ENCODE measurements around the gene RHOC. TPM values are rescaled to one million over a fixed set of nuclear protein-coding genes. Genes with fewer than 3 reads are reported as not detected.
"Not testable (repeated sequence)": the region's sequence is repeated elsewhere in the genome, so short reads cannot be mapped to it uniquely, and the experiment has no call there.

Gene RHOC
- polyA plus RNA-seq, 2 donors = 53.0 to 89.5 TPM

DNA sequence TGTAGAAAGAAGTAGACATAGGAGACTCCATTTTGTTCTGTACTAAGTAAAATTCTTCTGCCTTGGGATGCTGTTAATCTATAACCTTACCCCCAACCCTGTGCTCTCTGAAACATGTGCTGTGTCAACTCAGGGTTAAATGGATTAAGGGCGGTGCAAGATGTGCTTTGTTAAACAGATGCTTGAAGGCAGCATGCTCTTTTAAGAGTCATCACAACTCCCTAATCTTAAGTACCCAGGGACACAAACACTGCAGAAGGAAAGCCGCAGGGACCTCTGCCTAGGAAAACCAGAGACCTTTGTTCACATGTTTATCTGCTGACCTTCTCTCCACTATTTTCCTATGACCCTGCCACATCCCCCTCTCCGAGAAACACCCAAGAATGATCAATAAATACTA, 22.1 kb upstream of the RHOC start:
- not testable (repeated sequence) for H3K36me3 ChIP-seq (ENCODE audit: control insufficient read depth in 2 of 2, insufficient read depth in 2 of 2, low read length in 1 of 2); H3K27ac ChIP-seq (ENCODE audit: low read depth in 2 of 2, low read length in 1 of 2); H3K27me3 ChIP-seq (ENCODE audit: control insufficient read depth in 1 of 2, insufficient read depth in 2 of 2, low read length in 2 of 2); H3K4me1 ChIP-seq (ENCODE audit: control insufficient read depth in 2 of 2, insufficient read depth in 2 of 2, low read length in 1 of 2); H3K4me3 ChIP-seq (ENCODE audit: low read depth in 1 of 2, low read length in 2 of 2); H3K9me3 ChIP-seq (ENCODE audit: control insufficient read depth in 2 of 2, insufficient read depth in 1 of 2, low read depth in 1 of 2, low read length in 1 of 2)
- WGBS, 2 donors = 73 to 81% methylated on average over 3 of the region's 3 CpGs

DNA sequence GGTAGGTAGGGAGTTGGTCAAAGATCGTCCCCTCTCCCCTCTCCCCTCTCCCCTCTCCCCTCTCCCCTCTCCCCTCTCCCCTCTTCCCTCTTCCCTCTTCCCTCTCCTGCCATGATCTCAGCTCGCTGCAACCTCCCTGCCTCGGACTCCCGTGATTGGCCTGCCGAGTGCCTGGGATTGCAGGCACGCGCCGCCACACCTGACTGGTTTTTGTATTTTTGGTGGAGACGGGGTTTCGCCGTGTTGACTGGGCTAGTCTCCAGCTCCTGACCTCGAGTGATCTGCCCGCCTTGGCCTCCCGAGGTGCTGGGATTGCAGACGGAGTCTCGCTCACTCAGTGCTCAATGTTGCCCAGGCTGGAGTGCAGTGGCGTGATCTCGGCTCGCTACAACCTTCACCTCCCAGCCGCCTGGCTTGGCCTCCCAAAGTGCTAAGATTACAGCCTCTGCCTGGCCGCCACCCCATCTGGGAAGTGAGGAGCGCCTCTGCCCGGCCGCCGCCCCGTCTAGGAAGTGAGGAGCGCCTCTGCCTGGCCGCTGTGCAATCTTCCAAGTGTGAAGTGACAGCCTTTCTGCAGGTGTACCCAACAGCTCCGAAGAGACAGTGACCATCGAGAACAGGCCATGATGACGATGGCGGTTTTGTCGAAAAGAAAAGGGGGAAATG, 21.5 kb upstream of the RHOC start:
- 93 to 94% methylated on average over 32 to 33 of the region's 33 CpGs for WGBS, 2 donors
- not testable (repeated sequence) for H3K9me3 ChIP-seq (ENCODE audit: control insufficient read depth in 2 of 2, insufficient read depth in 1 of 2, low read depth in 1 of 2, low read length in 1 of 2); H3K4me3 ChIP-seq (ENCODE audit: low read depth in 1 of 2, low read length in 2 of 2); H3K27ac ChIP-seq (ENCODE audit: low read depth in 2 of 2, low read length in 1 of 2); H3K4me1 ChIP-seq (ENCODE audit: control insufficient read depth in 2 of 2, insufficient read depth in 2 of 2, low read length in 1 of 2); H3K27me3 ChIP-seq (ENCODE audit: control insufficient read depth in 1 of 2, insufficient read depth in 2 of 2, low read length in 2 of 2); H3K36me3 ChIP-seq (ENCODE audit: control insufficient read depth in 2 of 2, insufficient read depth in 2 of 2, low read length in 1 of 2)

DNA sequence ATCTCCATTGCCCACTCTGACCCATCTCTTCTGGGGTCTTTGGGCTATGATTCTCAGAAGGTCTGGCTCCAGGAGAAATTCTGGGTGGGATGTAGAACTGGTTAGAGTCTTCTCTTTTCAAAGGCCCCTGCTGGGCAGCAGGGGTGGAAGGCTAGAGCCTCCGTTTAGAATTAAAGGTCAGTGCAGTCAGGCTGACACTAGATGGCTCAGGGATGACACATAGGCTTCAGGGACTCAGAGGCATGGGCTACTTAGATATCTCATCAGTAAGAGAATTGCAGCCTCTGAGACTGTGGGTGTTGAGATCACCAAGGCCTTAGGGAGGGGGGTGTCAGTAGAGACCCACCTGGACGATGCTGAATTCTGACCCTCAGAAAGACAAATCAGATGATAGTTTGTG, 20.8 kb upstream of the RHOC start:
- no peak overlapping the region for H3K27ac ChIP-seq (ENCODE audit: low read depth in 2 of 2, low read length in 1 of 2)
- H3K4me3 ChIP-seq (ENCODE audit: low read depth in 1 of 2, low read length in 2 of 2) = no peak overlapping the region
- WGBS, 2 donors = 56 to 59% methylated on average over 2 of the region's 2 CpGs
- no peaks in the 10 kb centered on the region for H3K9me3 ChIP-seq (ENCODE audit: control insufficient read depth in 2 of 2, insufficient read depth in 1 of 2, low read depth in 1 of 2, low read length in 1 of 2)
- H3K36me3 ChIP-seq (ENCODE audit: control insufficient read depth in 2 of 2, insufficient read depth in 2 of 2, low read length in 1 of 2) = no peaks in the 10 kb centered on the region
- H3K4me1 ChIP-seq (ENCODE audit: control insufficient read depth in 2 of 2, insufficient read depth in 2 of 2, low read length in 1 of 2) = peaks cover 0 to 1% of the 10 kb centered on the region in 2 donors
- H3K27me3 ChIP-seq (ENCODE audit: control insufficient read depth in 1 of 2, insufficient read depth in 2 of 2, low read length in 2 of 2) = no peaks in the 10 kb centered on the region

DNA sequence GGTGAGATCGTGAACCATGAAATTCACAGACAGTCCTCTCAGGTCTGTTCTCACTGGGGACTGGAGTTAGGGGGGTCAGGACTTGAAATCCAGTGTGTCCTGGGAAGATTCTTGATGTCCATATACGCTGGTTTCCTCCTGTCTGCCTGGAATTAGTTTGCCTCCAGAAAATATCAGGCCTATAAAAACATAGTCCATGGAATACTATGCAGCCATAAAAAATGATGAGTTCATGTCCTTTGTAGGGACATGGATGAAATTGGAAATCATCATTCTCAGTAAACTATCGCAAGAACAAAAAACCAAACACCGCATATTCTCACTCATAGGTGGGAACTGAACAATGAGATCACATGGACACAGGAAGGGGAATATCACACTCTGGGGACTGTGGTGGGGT, 17.3 kb upstream of the RHOC start:
- not testable (repeated sequence) for H3K36me3 ChIP-seq (ENCODE audit: control insufficient read depth in 2 of 2, insufficient read depth in 2 of 2, low read length in 1 of 2); H3K9me3 ChIP-seq (ENCODE audit: control insufficient read depth in 2 of 2, insufficient read depth in 1 of 2, low read depth in 1 of 2, low read length in 1 of 2); H3K4me3 ChIP-seq (ENCODE audit: low read depth in 1 of 2, low read length in 2 of 2); H3K27me3 ChIP-seq (ENCODE audit: control insufficient read depth in 1 of 2, insufficient read depth in 2 of 2, low read length in 2 of 2); H3K27ac ChIP-seq (ENCODE audit: low read depth in 2 of 2, low read length in 1 of 2); H3K4me1 ChIP-seq (ENCODE audit: control insufficient read depth in 2 of 2, insufficient read depth in 2 of 2, low read length in 1 of 2)
- WGBS, 2 donors = 97 to 99% methylated on average over 2 of the region's 4 CpGs

DNA sequence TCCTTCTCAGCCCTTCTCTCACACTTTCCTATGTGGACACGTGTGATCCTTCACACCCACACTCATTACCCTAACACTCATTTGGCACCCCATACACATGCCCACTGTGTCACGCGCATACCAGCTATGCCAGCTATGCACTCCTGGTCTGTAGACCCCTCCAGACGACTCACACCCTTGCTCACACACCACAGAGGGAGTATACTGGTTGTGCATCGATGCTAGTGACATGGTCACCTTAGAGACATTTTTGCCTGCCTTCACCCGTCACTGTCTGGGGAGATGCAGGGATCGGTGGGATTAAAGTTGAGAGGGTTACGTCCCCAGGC, 16.5 kb upstream of the RHOC start:
- Histone ChIP-seq H3K4me1 (ENCODE audit: control insufficient read depth in 2 of 2, insufficient read depth in 2 of 2, low read length in 1 of 2) (peaks cover 0 to 1% of the 10 kb centered on the region in 2 donors), H3K27ac (ENCODE audit: low read depth in 2 of 2, low read length in 1 of 2) (no peak overlapping the region), H3K9me3 (ENCODE audit: control insufficient read depth in 2 of 2, insufficient read depth in 1 of 2, low read depth in 1 of 2, low read length in 1 of 2) (no peaks in the 10 kb centered on the region), H3K27me3 (ENCODE audit: control insufficient read depth in 1 of 2, insufficient read depth in 2 of 2, low read length in 2 of 2) (no peaks in the 10 kb centered on the region), H3K36me3 (ENCODE audit: control insufficient read depth in 2 of 2, insufficient read depth in 2 of 2, low read length in 1 of 2) (no peaks in the 10 kb centered on the region), H3K4me3 (ENCODE audit: low read depth in 1 of 2, low read length in 2 of 2) (no peak overlapping the region)
- 82 to 83% methylated on average over 8 of the region's 8 CpGs for WGBS, 2 donors

DNA sequence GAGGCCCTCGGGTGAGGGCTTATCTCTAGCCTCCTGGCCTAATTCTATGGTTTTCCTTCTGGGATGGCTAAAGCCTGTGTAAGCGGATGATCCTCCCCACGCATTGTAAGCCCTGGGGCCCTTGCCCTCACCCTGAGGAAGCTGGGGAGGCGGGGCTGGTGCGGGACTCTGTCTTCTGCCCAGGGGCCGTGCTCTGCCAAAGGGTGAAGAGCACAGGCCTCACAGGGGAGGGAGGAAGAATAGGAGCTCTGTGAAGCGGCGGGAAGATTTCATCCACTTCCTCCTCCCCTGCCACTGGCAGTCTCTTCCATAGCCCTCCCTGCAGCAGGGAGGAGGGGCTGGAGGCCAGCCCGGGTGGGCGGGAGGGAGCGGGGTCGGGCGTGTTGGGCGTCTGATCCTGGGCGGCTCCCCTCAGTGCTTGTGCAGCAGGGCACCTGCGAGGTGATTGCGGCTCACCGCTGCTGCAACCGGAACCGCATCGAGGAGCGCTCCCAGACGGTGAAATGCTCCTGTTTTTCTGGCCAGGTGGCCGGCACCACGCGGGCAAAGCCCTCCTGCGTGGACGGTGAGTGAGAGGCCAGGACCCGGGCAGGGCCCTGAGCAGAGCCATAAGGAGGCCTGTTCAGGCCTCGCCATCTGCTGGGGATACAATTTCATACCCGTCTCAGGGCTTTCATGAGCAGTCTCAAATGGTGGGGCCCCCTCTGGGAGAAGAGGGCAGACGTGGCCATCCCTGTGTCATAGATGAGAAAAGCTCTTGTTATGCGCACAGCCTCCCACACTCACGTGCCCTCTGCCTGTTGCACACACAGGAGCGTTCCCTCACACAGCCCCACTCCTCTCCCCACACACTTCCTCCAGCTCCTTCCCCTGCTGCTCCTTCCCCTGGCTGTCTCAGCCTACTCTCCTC, 15.9 kb upstream of the RHOC start:
- H3K36me3 ChIP-seq (ENCODE audit: control insufficient read depth in 2 of 2, insufficient read depth in 2 of 2, low read length in 1 of 2) = no peaks in the 10 kb centered on the region
- no peaks in the 10 kb centered on the region for H3K27me3 ChIP-seq (ENCODE audit: control insufficient read depth in 1 of 2, insufficient read depth in 2 of 2, low read length in 2 of 2)
- H3K4me3 ChIP-seq (ENCODE audit: low read depth in 1 of 2, low read length in 2 of 2) = no peak overlapping the region
- 16 to 26% methylated on average over 28 to 35 of the region's 35 CpGs for WGBS, 2 donors
- H3K9me3 ChIP-seq (ENCODE audit: control insufficient read depth in 2 of 2, insufficient read depth in 1 of 2, low read depth in 1 of 2, low read length in 1 of 2) = no peaks in the 10 kb centered on the region
- H3K4me1 ChIP-seq (ENCODE audit: control insufficient read depth in 2 of 2, insufficient read depth in 2 of 2, low read length in 1 of 2) = peaks cover 0 to 1% of the 10 kb centered on the region in 2 donors
- no peak overlapping the region for H3K27ac ChIP-seq (ENCODE audit: low read depth in 2 of 2, low read length in 1 of 2)

DNA sequence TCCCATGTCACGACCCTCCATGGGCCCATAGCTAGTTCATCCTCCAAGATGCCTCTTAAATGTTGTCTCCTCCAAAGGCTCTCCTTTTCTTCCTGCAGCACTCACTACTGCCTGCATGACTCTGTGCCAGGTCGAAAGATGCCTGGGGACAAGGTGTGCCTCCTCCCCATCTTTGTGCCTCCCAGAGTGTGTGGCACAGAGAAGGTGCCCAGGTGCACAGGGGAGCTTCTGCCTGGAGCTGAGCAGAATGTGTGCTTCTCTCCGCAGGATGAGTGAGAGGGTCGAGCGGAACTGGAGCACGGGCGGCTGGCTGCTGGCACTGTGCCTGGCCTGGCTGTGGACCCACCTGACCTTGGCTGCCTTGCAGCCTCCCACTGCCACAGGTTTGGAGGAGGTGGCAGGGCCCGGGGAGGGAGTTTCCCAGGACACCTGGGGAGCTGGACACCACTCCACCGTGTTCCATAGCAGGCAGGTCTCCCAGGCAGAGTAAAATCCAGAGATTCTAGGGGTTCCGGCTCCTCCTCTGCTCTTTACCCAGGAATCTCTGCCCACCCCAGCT, 15.1 kb upstream of the RHOC start:
- no peaks in the 10 kb centered on the region for H3K36me3 ChIP-seq (ENCODE audit: control insufficient read depth in 2 of 2, insufficient read depth in 2 of 2, low read length in 1 of 2)
- H3K4me1 ChIP-seq (ENCODE audit: control insufficient read depth in 2 of 2, insufficient read depth in 2 of 2, low read length in 1 of 2) = peaks cover 0 to 1% of the 10 kb centered on the region in 2 donors
- H3K9me3 ChIP-seq (ENCODE audit: control insufficient read depth in 2 of 2, insufficient read depth in 1 of 2, low read depth in 1 of 2, low read length in 1 of 2) = no peaks in the 10 kb centered on the region
- H3K27me3 ChIP-seq (ENCODE audit: control insufficient read depth in 1 of 2, insufficient read depth in 2 of 2, low read length in 2 of 2) = no peaks in the 10 kb centered on the region
- H3K27ac ChIP-seq (ENCODE audit: low read depth in 2 of 2, low read length in 1 of 2) = no peak overlapping the region
- WGBS, 2 donors = 43 to 50% methylated on average over 10 of the region's 10 CpGs
- H3K4me3 ChIP-seq (ENCODE audit: low read depth in 1 of 2, low read length in 2 of 2) = no peak overlapping the region

DNA sequence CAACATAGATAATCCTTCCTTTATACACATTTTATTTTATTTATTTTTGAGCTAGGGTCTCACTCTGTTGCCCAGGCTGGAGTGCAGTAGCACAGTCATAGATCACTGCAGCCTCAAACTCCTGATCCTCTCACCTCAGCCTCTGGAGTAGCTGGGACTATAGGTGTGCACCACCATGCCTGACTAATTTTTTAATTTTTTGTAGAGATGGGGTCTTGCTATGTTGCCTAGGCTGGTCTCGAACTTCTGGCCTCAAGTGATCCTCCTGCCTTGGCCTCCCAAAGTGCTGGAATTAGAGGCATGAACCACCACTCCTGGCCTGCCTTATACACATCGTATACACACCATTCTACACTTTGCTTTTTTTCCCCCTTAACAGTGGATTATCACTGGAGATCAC, 14.4 kb upstream of the RHOC start:
- not testable (repeated sequence) for H3K4me1 ChIP-seq (ENCODE audit: control insufficient read depth in 2 of 2, insufficient read depth in 2 of 2, low read length in 1 of 2); H3K4me3 ChIP-seq (ENCODE audit: low read depth in 1 of 2, low read length in 2 of 2); H3K27me3 ChIP-seq (ENCODE audit: control insufficient read depth in 1 of 2, insufficient read depth in 2 of 2, low read length in 2 of 2); H3K27ac ChIP-seq (ENCODE audit: low read depth in 2 of 2, low read length in 1 of 2); H3K9me3 ChIP-seq (ENCODE audit: control insufficient read depth in 2 of 2, insufficient read depth in 1 of 2, low read depth in 1 of 2, low read length in 1 of 2); H3K36me3 ChIP-seq (ENCODE audit: control insufficient read depth in 2 of 2, insufficient read depth in 2 of 2, low read length in 1 of 2)
- WGBS, 2 donors = 85 to 95% methylated on average over 2 of the region's 2 CpGs

DNA sequence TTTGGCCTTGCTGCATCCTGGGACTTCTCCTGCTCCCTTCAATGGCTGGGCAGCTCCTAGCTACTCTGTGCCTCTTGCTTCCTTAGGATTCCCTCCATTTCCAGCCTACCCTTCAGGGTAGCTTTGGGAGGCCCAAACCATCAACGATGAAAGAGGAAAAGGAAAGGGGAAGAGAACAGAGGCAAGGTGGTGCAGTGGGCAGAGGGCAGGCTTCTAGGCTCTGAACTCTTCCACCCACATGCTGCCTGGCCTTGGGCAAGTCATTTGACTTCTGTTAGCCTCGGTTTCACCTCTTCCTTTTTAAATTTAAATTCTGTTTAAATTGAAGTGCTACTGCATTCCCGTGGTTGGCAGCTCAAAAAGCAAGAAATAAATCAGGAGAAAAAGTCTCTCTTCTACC, 13.9 kb upstream of the RHOC start:
- no peak overlapping the region for H3K4me3 ChIP-seq (ENCODE audit: low read depth in 1 of 2, low read length in 2 of 2)
- no peaks in the 10 kb centered on the region for H3K36me3 ChIP-seq (ENCODE audit: control insufficient read depth in 2 of 2, insufficient read depth in 2 of 2, low read length in 1 of 2)
- H3K9me3 ChIP-seq (ENCODE audit: control insufficient read depth in 2 of 2, insufficient read depth in 1 of 2, low read depth in 1 of 2, low read length in 1 of 2) = no peaks in the 10 kb centered on the region
- no peaks in the 10 kb centered on the region for H3K27me3 ChIP-seq (ENCODE audit: control insufficient read depth in 1 of 2, insufficient read depth in 2 of 2, low read length in 2 of 2)
- 69 to 75% methylated on average over 3 of the region's 3 CpGs for WGBS, 2 donors
- H3K4me1 ChIP-seq (ENCODE audit: control insufficient read depth in 2 of 2, insufficient read depth in 2 of 2, low read length in 1 of 2) = no peaks in the 10 kb centered on the region
- no peak overlapping the region for H3K27ac ChIP-seq (ENCODE audit: low read depth in 2 of 2, low read length in 1 of 2)

Measured in esophagus (tissue), 2 donors.